Measurements from ENCODE around the gene BNIP5. TPM values are rescaled to one million over a fixed set of nuclear protein-coding genes. Genes with fewer than 3 reads are reported as not detected.
"Not testable (repeated sequence)": the region's sequence is repeated elsewhere in the genome, so short reads cannot be mapped to it uniquely, and the experiment has no call there.

The BNIP5 gene
- total RNA-seq, 1 donor from 2014 or later: not detected

DNA sequence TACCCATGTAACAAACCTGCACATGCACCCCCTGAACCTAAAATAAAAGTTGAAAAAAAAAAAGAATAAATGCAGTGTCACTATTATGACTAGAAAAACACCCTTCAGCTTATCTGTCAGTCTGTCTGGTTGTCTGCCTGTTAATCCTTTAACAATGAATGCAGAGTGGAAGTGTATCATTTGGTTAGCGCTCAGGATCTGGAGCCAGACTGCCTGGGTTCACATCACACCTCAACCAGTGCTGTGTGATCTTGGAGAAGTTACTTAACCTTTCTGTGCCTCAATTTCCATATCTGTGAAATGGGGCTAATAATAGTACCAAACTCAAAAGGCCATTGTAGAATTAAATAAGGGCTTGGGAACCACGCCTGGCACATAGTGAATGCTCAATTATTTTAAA lies 34.0 kb upstream of the BNIP5 start:
- FAIRE-seq (no peak), DNase-seq (ENCODE audit: low read depth) (no peak)
- H3K4me3 ChIP-seq (ENCODE audit: low read depth, low read length): no peak overlapping the region
- peaks cover 4% of the 10 kb centered on the region for H3K27me3 ChIP-seq (ENCODE audit: control insufficient read depth, insufficient read depth, low read length)
- TF ChIP-seq, protein P1, sequence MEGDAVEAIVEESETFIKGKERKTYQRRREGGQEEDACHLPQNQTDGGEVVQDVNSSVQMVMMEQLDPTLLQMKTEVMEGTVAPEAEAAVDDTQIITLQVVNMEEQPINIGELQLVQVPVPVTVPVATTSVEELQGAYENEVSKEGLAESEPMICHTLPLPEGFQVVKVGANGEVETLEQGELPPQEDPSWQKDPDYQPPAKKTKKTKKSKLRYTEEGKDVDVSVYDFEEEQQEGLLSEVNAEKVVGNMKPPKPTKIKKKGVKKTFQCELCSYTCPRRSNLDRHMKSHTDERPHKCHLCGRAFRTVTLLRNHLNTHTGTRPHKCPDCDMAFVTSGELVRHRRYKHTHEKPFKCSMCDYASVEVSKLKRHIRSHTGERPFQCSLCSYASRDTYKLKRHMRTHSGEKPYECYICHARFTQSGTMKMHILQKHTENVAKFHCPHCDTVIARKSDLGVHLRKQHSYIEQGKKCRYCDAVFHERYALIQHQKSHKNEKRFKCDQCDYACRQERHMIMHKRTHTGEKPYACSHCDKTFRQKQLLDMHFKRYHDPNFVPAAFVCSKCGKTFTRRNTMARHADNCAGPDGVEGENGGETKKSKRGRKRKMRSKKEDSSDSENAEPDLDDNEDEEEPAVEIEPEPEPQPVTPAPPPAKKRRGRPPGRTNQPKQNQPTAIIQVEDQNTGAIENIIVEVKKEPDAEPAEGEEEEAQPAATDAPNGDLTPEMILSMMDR (IDR thresholded peaks at IDR 0.05; ENCODE audit: insufficient read depth, low read length, severe bottlenecking): no peak
- no peaks in the 10 kb centered on the region for H3K36me3 ChIP-seq (ENCODE audit: control insufficient read depth, insufficient read depth, low read length)

DNA sequence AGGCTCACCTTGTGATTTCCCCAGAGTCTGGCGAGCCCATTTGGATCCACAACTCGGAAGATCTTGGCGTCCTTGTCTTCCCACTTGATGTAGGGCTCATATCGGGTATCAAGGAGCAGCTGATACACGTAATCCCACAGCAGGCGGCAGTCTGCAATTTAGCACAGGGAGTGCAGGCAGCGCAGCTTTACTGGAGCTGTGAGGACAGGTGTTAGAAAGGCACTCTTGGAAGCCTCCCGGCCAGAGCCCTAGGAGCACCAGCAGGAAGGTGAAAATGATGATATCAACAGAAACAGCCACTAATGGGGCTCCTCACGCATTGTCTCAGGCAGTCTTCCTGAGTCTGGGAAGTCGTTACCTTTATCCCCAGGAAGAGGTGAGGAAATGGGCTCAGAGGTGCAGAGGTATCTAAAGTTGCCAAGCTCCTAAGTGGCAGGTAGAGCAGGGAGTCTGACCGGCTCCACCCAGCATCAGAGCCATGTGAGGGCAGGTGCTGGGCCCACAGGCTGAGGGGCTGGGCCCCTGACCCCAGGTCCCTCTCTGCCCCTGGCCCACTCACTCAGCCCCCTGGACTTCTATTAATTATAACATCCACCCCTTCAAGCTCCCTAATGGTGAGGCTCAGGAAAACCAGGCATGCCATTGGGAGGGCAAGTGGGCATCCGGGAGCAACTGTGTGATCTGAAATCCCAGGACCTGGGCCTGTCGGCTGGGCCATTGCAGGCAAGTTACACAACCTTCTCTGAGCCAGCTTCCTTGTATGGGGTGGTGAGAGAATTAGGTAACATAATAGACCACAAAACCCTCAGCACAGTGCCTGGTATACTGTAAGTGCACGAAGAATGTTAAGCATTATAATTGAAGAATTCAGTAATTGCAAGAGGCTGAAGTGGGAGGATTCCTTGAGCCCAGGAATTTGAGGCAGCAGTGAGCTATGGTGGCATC lies 32.5 kb upstream of the BNIP5 start:
- DNase-seq (ENCODE audit: low read depth): peak; percentile 72

DNA sequence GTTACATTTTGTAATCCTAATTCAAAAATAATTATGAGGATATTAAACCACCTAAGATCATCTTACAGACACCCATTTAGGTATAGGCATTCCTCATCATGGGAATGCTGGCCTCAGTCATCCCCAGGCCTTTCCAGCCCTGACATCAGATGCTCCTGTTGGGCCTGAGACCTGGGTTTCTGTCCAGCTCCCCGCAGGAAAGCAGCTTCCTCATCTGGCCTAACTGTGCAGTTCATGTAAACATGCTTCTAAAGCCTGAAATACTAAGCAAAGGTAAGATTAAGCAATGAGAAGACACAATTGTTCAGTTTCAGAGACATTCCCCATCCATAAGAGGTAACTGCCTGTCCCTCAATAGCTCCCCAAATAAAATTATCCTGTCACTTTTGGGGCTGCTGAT lies 31.7 kb upstream of the BNIP5 start:
- no peak for DNase-seq (ENCODE audit: low read depth)
- TF ChIP-seq, protein P1 (IDR thresholded peaks at IDR 0.05; ENCODE audit: insufficient read depth, low read length, severe bottlenecking): no peak

More for the DNA sequence above, 32.5 kb upstream of the BNIP5 start:
- H3K36me3 ChIP-seq (ENCODE audit: control insufficient read depth, insufficient read depth, low read length): no peaks in the 10 kb centered on the region
- TF ChIP-seq, protein P1 (IDR thresholded peaks at IDR 0.05; ENCODE audit: insufficient read depth, low read length, severe bottlenecking): no peak
- H3K27me3 ChIP-seq (ENCODE audit: control insufficient read depth, insufficient read depth, low read length): peaks cover 2% of the 10 kb centered on the region
- no peak overlapping the region for H3K4me3 ChIP-seq (ENCODE audit: low read depth, low read length)
- no peak for FAIRE-seq

DNA sequence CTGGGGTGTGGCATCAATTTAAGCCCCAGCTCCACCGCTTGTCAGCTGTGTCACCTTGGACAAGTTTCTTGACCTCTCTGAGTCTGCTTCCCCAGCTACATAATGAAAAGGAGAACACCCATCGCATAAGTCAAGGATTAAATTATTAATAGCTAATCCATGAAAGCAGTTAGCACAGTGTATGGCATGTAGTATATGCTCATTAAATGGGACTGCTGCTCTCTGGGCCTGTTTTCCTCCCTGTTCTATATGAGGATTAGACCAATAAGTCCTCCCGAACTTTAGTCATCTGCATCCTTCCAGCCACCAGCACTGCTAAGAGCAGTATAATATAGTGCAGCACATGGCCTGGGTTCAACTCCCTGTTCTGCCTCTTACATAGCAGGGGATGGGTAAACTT lies 31.1 kb upstream of the BNIP5 start:
- no peak overlapping the region for H3K4me3 ChIP-seq (ENCODE audit: low read depth, low read length)
- TF ChIP-seq, protein P1 (IDR thresholded peaks at IDR 0.05; ENCODE audit: insufficient read depth, low read length, severe bottlenecking): no peak
- DNase-seq (ENCODE audit: low read depth): no peak
- no peaks in the 10 kb centered on the region for H3K36me3 ChIP-seq (ENCODE audit: control insufficient read depth, insufficient read depth, low read length)
- no peaks in the 10 kb centered on the region for H3K27me3 ChIP-seq (ENCODE audit: control insufficient read depth, insufficient read depth, low read length)
- no peak for FAIRE-seq

More for the DNA sequence above, 31.7 kb upstream of the BNIP5 start:
- no peak for FAIRE-seq
- H3K27me3 ChIP-seq (ENCODE audit: control insufficient read depth, insufficient read depth, low read length): peaks cover 2% of the 10 kb centered on the region
- H3K4me3 ChIP-seq (ENCODE audit: low read depth, low read length): no peak overlapping the region
- no peaks in the 10 kb centered on the region for H3K36me3 ChIP-seq (ENCODE audit: control insufficient read depth, insufficient read depth, low read length)

DNA sequence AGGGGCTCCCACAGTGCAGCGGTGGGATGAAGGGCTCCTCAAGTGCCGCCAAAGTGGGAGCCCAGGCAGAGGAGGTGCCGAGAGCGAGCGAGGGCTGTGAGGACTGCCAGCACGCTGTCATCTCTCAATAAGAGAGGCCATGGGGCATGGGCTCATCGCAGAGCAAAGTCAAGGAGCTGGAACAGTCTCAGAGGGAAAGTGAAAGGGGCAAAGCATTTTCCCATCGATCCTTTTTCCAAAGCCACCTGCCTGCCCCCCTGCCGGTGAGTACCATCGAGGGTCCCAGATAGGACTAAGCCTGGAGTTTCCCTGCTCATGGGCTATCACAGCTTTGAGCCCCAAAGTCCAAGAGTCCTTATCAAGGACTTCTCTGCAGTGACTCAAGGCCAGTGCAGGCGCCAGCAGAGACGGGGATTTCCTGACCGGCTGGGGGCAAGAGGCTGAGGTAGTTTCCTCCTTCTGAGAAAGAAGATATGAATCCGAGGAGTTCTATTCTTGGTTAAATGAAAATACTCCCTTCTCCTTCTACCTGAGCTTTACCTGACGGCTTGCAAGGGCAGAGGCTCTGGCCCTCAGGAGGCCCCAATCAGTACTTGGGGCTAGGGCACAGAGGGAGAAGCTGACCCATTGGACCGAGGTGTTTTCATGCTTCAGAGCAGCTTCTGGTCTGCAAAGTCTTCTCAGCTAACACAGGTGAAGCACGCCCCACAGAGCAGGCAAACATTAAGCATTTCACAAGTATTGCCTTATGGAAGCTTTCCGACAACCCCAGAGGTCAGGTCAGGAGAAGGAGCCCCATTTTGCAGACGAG lies 28.2 kb upstream of the BNIP5 start:
- FAIRE-seq: no peak
- H3K27me3 ChIP-seq (ENCODE audit: control insufficient read depth, insufficient read depth, low read length): no peaks in the 10 kb centered on the region
- no peaks in the 10 kb centered on the region for H3K36me3 ChIP-seq (ENCODE audit: control insufficient read depth, insufficient read depth, low read length)
- TF ChIP-seq, protein P1 (IDR thresholded peaks at IDR 0.05; ENCODE audit: insufficient read depth, low read length, severe bottlenecking): no peak
- DNase-seq (ENCODE audit: low read depth): peak; percentile 46
- H3K4me3 ChIP-seq (ENCODE audit: low read depth, low read length): no peak overlapping the region

DNA sequence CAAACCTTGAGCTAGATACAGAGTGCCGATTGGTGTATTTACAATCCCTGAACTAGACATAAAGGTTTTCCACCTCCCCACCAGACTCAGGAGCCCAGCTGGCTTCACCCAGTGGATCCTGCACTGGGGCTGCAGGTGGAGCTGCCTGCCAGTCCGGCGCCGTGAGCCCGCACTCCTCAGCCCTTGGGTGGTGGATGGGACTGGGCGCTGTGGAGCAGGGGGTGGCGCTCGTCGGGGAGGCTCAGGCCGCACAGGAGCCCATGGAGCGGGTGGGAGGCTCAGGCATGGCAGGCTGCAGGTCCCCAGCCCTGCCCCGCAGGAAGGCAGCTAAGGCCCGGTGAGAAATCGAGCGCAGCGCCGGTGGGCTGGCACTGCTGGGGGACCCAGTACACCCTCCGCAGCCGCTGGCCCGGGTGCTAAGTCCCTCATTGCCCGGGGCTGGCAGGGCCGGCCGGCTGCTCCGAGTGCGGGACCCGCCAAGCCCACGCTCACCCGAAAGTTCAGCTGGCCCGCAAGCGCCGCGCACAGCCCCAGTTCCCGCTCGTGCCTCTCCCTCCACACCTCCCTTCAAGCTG lies 27.5 kb upstream of the BNIP5 start:
- not testable (repeated sequence) for H3K27me3 ChIP-seq (ENCODE audit: control insufficient read depth, insufficient read depth, low read length); FAIRE-seq; H3K36me3 ChIP-seq (ENCODE audit: control insufficient read depth, insufficient read depth, low read length); DNase-seq (ENCODE audit: low read depth); H3K4me3 ChIP-seq (ENCODE audit: low read depth, low read length)

DNA sequence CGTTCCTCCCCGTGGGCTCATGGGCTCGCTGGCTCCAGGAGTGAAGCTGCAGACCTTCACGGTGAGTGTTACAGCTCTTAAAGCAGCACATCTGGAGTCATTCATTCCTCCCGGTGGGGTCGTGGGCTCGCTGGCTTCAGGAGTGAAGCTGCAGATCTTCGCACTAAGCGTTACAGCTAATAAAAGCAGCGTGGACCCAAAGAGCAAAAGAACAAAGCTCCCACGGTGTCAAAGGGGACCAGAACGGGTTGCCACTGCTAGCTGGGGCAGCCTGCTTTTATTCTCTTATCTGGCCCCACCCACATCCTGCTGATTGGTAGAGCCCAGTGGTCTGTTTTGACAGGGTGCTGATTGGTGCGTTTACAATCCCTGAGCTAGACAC lies 26.7 kb upstream of the BNIP5 start:
- not testable (repeated sequence) for H3K4me3 ChIP-seq (ENCODE audit: low read depth, low read length); DNase-seq (ENCODE audit: low read depth); FAIRE-seq; H3K36me3 ChIP-seq (ENCODE audit: control insufficient read depth, insufficient read depth, low read length); H3K27me3 ChIP-seq (ENCODE audit: control insufficient read depth, insufficient read depth, low read length)

Data from bronchial epithelial cell (primary cell).